Measurements from ENCODE around the gene NCKAP5.

- TF ChIP-seq CTCF (IDR thresholded peaks at IDR 0.05), result no peak
- TF ChIP-seq EZH2 (IDR thresholded peaks at IDR 0.05; ENCODE audit: borderline replicate concordance, insufficient read depth, low read depth, low read length, poor library complexity, severe bottlenecking), result no peak
Observed at GRCh38 chr2:132751836-132752235, 816.4 kb downstream of the NCKAP5 start.
